Measurements from ENCODE around the gene C3orf80. TPM values are rescaled to one million over a fixed set of nuclear protein-coding genes. Genes with fewer than 3 reads are reported as not detected.

The C3orf80 gene
- total RNA-seq, 1 experiment from 2014 or later = 0.33 TPM

GRCh38 chr3:160195106-160195505, 30.1 kb upstream of the C3orf80 start:
- no TSS peak for BruUV-seq (replicated peaks)
- H2AFZ ChIP-seq (ENCODE audit: low read length) = no peak overlapping the region
- no peaks in the 10 kb centered on the region; the same call in 1 of the 2 replicates for H3K9me2 ChIP-seq (replicated peaks; ENCODE audit: low read length)
- H3K27me3 ChIP-seq (ENCODE audit: low read length) = no peaks in the 10 kb centered on the region
- no peaks in the 10 kb centered on the region for H3K9me3 ChIP-seq (ENCODE audit: low read length)
- no peaks in the 10 kb centered on the region for H4K20me1 ChIP-seq (ENCODE audit: low read length)
- no peaks in the 10 kb centered on the region for H3K4me1 ChIP-seq (ENCODE audit: insufficient read depth, low read length)
- CTCF ChIA-PET = no interaction called here
- DNase-seq (no peak), ATAC-seq (no peak)
- no peak overlapping the region for H3K9ac ChIP-seq (ENCODE audit: low read length)
- POLR2A ChIA-PET (ENCODE audit: unreplicated experiment) = no interaction called here
- no peaks in the 10 kb centered on the region for H3K79me2 ChIP-seq (ENCODE audit: low read length)
- intact Hi-C loops (cut with micrococcal nuclease) = no loop called here
- TF ChIP-seq CTCF (conservative IDR thresholded peaks at IDR 0.05; ENCODE audit: low read depth, low read length) = no peak
- TF ChIP-seq EZH2phosphoT487 (IDR thresholded peaks at IDR 0.05; ENCODE audit: borderline replicate concordance, low read length) = no peak
- no peak for TF ChIP-seq EZH2 (IDR thresholded peaks at IDR 0.05; ENCODE audit: low read length, unreplicated experiment)
- H3K36me3 ChIP-seq (ENCODE audit: low read depth, low read length) = no peaks in the 10 kb centered on the region
- H3F3A ChIP-seq (ENCODE audit: low read length, unreplicated experiment) = no peaks in the 10 kb centered on the region
- no peak overlapping the region for H3K4me2 ChIP-seq (ENCODE audit: low read length)
- no peak overlapping the region for H3K27ac ChIP-seq (ENCODE audit: low read length)
- H3K4me3 ChIP-seq (ENCODE audit: low read length) = no peak overlapping the region

- Histone ChIP-seq H3K4me2 (ENCODE audit: low read length) (no peak overlapping the region), H3K4me3 (ENCODE audit: low read length) (no peak overlapping the region), H3K9ac (ENCODE audit: low read length) (no peak overlapping the region), H3K4me1 (ENCODE audit: insufficient read depth, low read length) (no peaks in the 10 kb centered on the region), H3F3A (ENCODE audit: low read length, unreplicated experiment) (no peaks in the 10 kb centered on the region), H3K79me2 (ENCODE audit: low read length) (no peaks in the 10 kb centered on the region), H3K27me3 (ENCODE audit: low read length) (0 out of 2 replicates have a peak, but pooled peaks cover 4% of the 10 kb centered on the region), H3K27ac (ENCODE audit: low read length) (no peak overlapping the region), H4K20me1 (ENCODE audit: low read length) (no peaks in the 10 kb centered on the region), H3K9me3 (ENCODE audit: low read length) (no peaks in the 10 kb centered on the region), H3K9me2 (replicated peaks; ENCODE audit: low read length) (no peaks in the 10 kb centered on the region; the same call in 1 of the 2 replicates), H2AFZ (ENCODE audit: low read length) (no peak overlapping the region), H3K36me3 (ENCODE audit: low read depth, low read length) (no peaks in the 10 kb centered on the region)
- intact Hi-C loops (cut with micrococcal nuclease) = no loop called here
- no peak for DNase-seq
- no peak for TF ChIP-seq EZH2 (IDR thresholded peaks at IDR 0.05; ENCODE audit: low read length, unreplicated experiment)
- no peak for TF ChIP-seq EZH2phosphoT487 (IDR thresholded peaks at IDR 0.05; ENCODE audit: borderline replicate concordance, low read length)
- no peak for TF ChIP-seq CTCF (conservative IDR thresholded peaks at IDR 0.05; ENCODE audit: low read depth, low read length)
- ChIA-PET POLR2A (ENCODE audit: unreplicated experiment) (no interaction called here), CTCF (no interaction called here)
- no peak for ATAC-seq
- no TSS peak for BruUV-seq (replicated peaks)
Observed at GRCh38 chr3:160196511-160197104, 28.6 kb upstream of the C3orf80 start.

GRCh38 chr3:160199108-160199507, 26.1 kb upstream of the C3orf80 start:
- Histone ChIP-seq H3K36me3 (ENCODE audit: low read depth, low read length) (no peaks in the 10 kb centered on the region), H4K20me1 (ENCODE audit: low read length) (no peaks in the 10 kb centered on the region), H2AFZ (ENCODE audit: low read length) (no peak overlapping the region), H3F3A (ENCODE audit: low read length, unreplicated experiment) (no peaks in the 10 kb centered on the region), H3K27ac (ENCODE audit: low read length) (no peak overlapping the region), H3K4me3 (ENCODE audit: low read length) (no peak overlapping the region), H3K4me2 (ENCODE audit: low read length) (no peak overlapping the region), H3K79me2 (ENCODE audit: low read length) (no peaks in the 10 kb centered on the region), H3K9me2 (replicated peaks; ENCODE audit: low read length) (no peaks in the 10 kb centered on the region; the same call in 1 of the 2 replicates), H3K9ac (ENCODE audit: low read length) (no peak overlapping the region), H3K27me3 (ENCODE audit: low read length) (0 out of 2 replicates have a peak, but pooled peaks cover 4% of the 10 kb centered on the region), H3K4me1 (ENCODE audit: insufficient read depth, low read length) (no peaks in the 10 kb centered on the region), H3K9me3 (ENCODE audit: low read length) (no peaks in the 10 kb centered on the region)
- POLR2A ChIA-PET (ENCODE audit: unreplicated experiment) = interaction anchor here (0.7 kb wide), 1 partner anchor 159 kb away, joined by 4 read pairs; no protein-coding TSS in a partner anchor
- DNase-seq (no peak), ATAC-seq (no peak)
- intact Hi-C loops (cut with micrococcal nuclease) = no loop called here
- CTCF ChIA-PET = no interaction called here
- no TSS peak for BruUV-seq (replicated peaks)
- TF ChIP-seq CTCF (conservative IDR thresholded peaks at IDR 0.05; ENCODE audit: low read depth, low read length) (no peak), EZH2phosphoT487 (IDR thresholded peaks at IDR 0.05; ENCODE audit: borderline replicate concordance, low read length) (no peak), EZH2 (IDR thresholded peaks at IDR 0.05; ENCODE audit: low read length, unreplicated experiment) (no peak)
